Stimulated activated CD8-positive, alpha-beta memory T cell treated with anti-CD3 and anti-CD28 coated beads, Interleukin-7, amount 100 ng/mL, for 4 hours (primary cell): Measurements from ENCODE around the gene DOCK1.

Experiments
- DNase-seq, 2 donors: peaks; one replicate each; pipeline ENCODE4 v3.0.0-alpha.2; 2020; ENCODE audit warnings: low read depth in 2 of 2

Gene DOCK1

GRCh38 chr10:127351542-127351941, 446.3 kb downstream of the DOCK1 start:
- DNase-seq: no peak

GRCh38 chr10:127353544-127353943, 448.3 kb downstream of the DOCK1 start:
- no peak for DNase-seq

- DNase-seq: no peak
These were observed 449.0 kb downstream of the DOCK1 start for GRCh38 chr10:127354255-127354654.

- DNase-seq: no peak
These were observed 449.8 kb downstream of the DOCK1 start for GRCh38 chr10:127354992-127355391.

GRCh38 chr10:127356360-127356759, 451.1 kb downstream of the DOCK1 start:
- no peak for DNase-seq

- no peak for DNase-seq
These were observed 452.0 kb downstream of the DOCK1 start for GRCh38 chr10:127357265-127357664.

- no peak for DNase-seq
These were observed 453.1 kb downstream of the DOCK1 start for GRCh38 chr10:127358337-127358736.

GRCh38 chr10:127364034-127364433, 458.8 kb downstream of the DOCK1 start:
- DNase-seq: no peak

- no peak for DNase-seq
These were observed 462.9 kb downstream of the DOCK1 start for GRCh38 chr10:127368101-127368500.

GRCh38 chr10:127368929-127369328, 463.7 kb downstream of the DOCK1 start:
- DNase-seq: no peak

GRCh38 chr10:127370601-127371000, 465.4 kb downstream of the DOCK1 start:
- no peak for DNase-seq

- DNase-seq: no peak
These were observed 467.1 kb downstream of the DOCK1 start for GRCh38 chr10:127372361-127372760.

- DNase-seq: no peak
These were observed 468.9 kb downstream of the DOCK1 start for GRCh38 chr10:127374074-127374680.

GRCh38 chr10:127374901-127375300, 469.7 kb downstream of the DOCK1 start:
- DNase-seq: no peak

- no peak for DNase-seq
These were observed 470.2 kb downstream of the DOCK1 start for GRCh38 chr10:127375461-127375860.

- no peak for DNase-seq
These were observed 470.8 kb downstream of the DOCK1 start for GRCh38 chr10:127376071-127376470.

GRCh38 chr10:127378628-127379027, 473.4 kb downstream of the DOCK1 start:
- no peak for DNase-seq

GRCh38 chr10:127384532-127384931, 479.3 kb downstream of the DOCK1 start:
- DNase-seq: no peak

- DNase-seq: no peak
These were observed 479.8 kb downstream of the DOCK1 start for GRCh38 chr10:127385066-127385465.

GRCh38 chr10:127386606-127387327, 481.5 kb downstream of the DOCK1 start:
- no peak for DNase-seq

GRCh38 chr10:127391875-127392274, 486.6 kb downstream of the DOCK1 start:
- no peak for DNase-seq

- DNase-seq: no peak
These were observed 487.4 kb downstream of the DOCK1 start for GRCh38 chr10:127392351-127393235.
